ENCODE data around the gene ST13.

The ST13 gene

GRCh38 chr22:40806711-40807110, 49.7 kb downstream of the ST13 start:
- DNase-seq = no peak
- no peak for TF ChIP-seq CTCF (IDR thresholded peaks at IDR 0.05; ENCODE audit: low read depth, low read length)
- H3K27me3 ChIP-seq (ENCODE audit: insufficient read depth, low read depth, severe bottlenecking) = no peaks in the 10 kb centered on the region
- no peak overlapping the region for H3K4me3 ChIP-seq (ENCODE audit: low read depth, low read length)
- no peak overlapping the region for H3K27ac ChIP-seq
- H3K9me3 ChIP-seq (ENCODE audit: severe bottlenecking) = no peaks in the 10 kb centered on the region
- peaks cover 3% of the 10 kb centered on the region for H3K36me3 ChIP-seq

GRCh38 chr22:40805699-40806203, 50.7 kb downstream of the ST13 start:
- no peak for TF ChIP-seq CTCF (IDR thresholded peaks at IDR 0.05; ENCODE audit: low read depth, low read length)
- DNase-seq = no peak
- no peaks in the 10 kb centered on the region for H3K27me3 ChIP-seq (ENCODE audit: insufficient read depth, low read depth, severe bottlenecking)
- H3K27ac ChIP-seq = no peak overlapping the region
- no peak overlapping the region for H3K4me3 ChIP-seq (ENCODE audit: low read depth, low read length)
- H3K9me3 ChIP-seq (ENCODE audit: severe bottlenecking) = no peaks in the 10 kb centered on the region
- peaks cover 3% of the 10 kb centered on the region for H3K36me3 ChIP-seq

- TF ChIP-seq CTCF (IDR thresholded peaks at IDR 0.05; ENCODE audit: low read depth, low read length) = no peak
- Histone ChIP-seq H3K9me3 (ENCODE audit: severe bottlenecking) (no peaks in the 10 kb centered on the region), H3K4me3 (ENCODE audit: low read depth, low read length) (no peak overlapping the region), H3K36me3 (peaks cover 3% of the 10 kb centered on the region), H3K27ac (no peak overlapping the region), H3K27me3 (ENCODE audit: insufficient read depth, low read depth, severe bottlenecking) (no peaks in the 10 kb centered on the region)
- DNase-seq = no peak
Observed at GRCh38 chr22:40805239-40805638, 51.2 kb downstream of the ST13 start.

- Histone ChIP-seq H3K9me3 (ENCODE audit: severe bottlenecking) (no peaks in the 10 kb centered on the region), H3K36me3 (peaks cover 3% of the 10 kb centered on the region), H3K4me3 (ENCODE audit: low read depth, low read length) (no peak overlapping the region), H3K27me3 (ENCODE audit: insufficient read depth, low read depth, severe bottlenecking) (no peaks in the 10 kb centered on the region), H3K27ac (no peak overlapping the region)
- no peak for TF ChIP-seq CTCF (IDR thresholded peaks at IDR 0.05; ENCODE audit: low read depth, low read length)
- DNase-seq = no peak
Observed at GRCh38 chr22:40803321-40803720, 53.1 kb downstream of the ST13 start.

- Histone ChIP-seq H3K27me3 (ENCODE audit: insufficient read depth, low read depth, severe bottlenecking) (no peaks in the 10 kb centered on the region), H3K4me3 (ENCODE audit: low read depth, low read length) (no peak overlapping the region), H3K27ac (no peak overlapping the region), H3K36me3 (no peaks in the 10 kb centered on the region; the same call in 1 of the 2 replicates), H3K9me3 (ENCODE audit: severe bottlenecking) (no peaks in the 10 kb centered on the region)
- DNase-seq = no peak
- no peak for TF ChIP-seq CTCF (IDR thresholded peaks at IDR 0.05; ENCODE audit: low read depth, low read length)
Observed at GRCh38 chr22:40799008-40799407, 57.4 kb downstream of the ST13 start.

GRCh38 chr22:40797427-40797826, 59.0 kb downstream of the ST13 start:
- TF ChIP-seq CTCF (IDR thresholded peaks at IDR 0.05; ENCODE audit: low read depth, low read length) = no peak
- H3K27ac ChIP-seq = no peak overlapping the region
- H3K9me3 ChIP-seq (ENCODE audit: severe bottlenecking) = no peaks in the 10 kb centered on the region
- H3K36me3 ChIP-seq = no peaks in the 10 kb centered on the region; the same call in 1 of the 2 replicates
- H3K27me3 ChIP-seq (ENCODE audit: insufficient read depth, low read depth, severe bottlenecking) = no peaks in the 10 kb centered on the region
- H3K4me3 ChIP-seq (ENCODE audit: low read depth, low read length) = no peak overlapping the region
- no peak for DNase-seq

Data from WERI-Rb-1 (cell line).